PC-3 (cell line): ENCODE measurements around the gene SOAT2. TPM values are rescaled to one million over a fixed set of nuclear protein-coding genes. Genes with fewer than 3 reads are reported as not detected.
"Not testable (repeated sequence)": the region's sequence is repeated elsewhere in the genome, so short reads cannot be mapped to it uniquely, and the experiment has no call there.

ENCODE experiments used
- ATAC-seq: fragments of 200-7000 bp; cut with Tn5 transposase; 2 replicates; pipeline ENCODE4 v1.9.1; 2020; ENCODE audit warnings: mild to moderate bottlenecking, moderate library complexity
- BruUV-seq: library from RNA; stranded (reverse); fragments of 400-500 nt; replicated peaks from 2 replicates; lab custom pipeline; 2021; lab: Mats Ljungman, UMichigan
- CTCF ChIA-PET: fragments of 300-600 bp; sonication (Branson Sonifier 250); formaldehyde crosslinking; loops from one replicate; lab custom pipeline; 2022; ENCODE audit warnings: antibody characterized with exemption; lab: Charles Lee
- POLR2A ChIA-PET: fragments of 300-600 bp; sonication (Branson Sonifier 250); formaldehyde crosslinking; loops from one replicate; lab custom pipeline; 2022; ENCODE audit warnings: antibody characterized with exemption; ENCODE audit not compliant: unreplicated experiment; lab: Charles Lee
- DNase-seq: peaks from one replicate; pipeline ENCODE4 v3.0.0-alpha.2; 2015
- H2AFZ ChIP-seq: fragments of 300-600 bp; sonication (generic); 2 replicates; pipeline ENCODE4 v1.6.0; 2016; ENCODE audit warnings: antibody characterized with exemption, low read length
- H3F3A ChIP-seq: fragments of 300-600 bp; sonication (generic); one replicate; pipeline ENCODE4 v1.6.0; 2017; ENCODE audit warnings: antibody characterized with exemption, low read length, control low read depth, mild to moderate bottlenecking; ENCODE audit not compliant: unreplicated experiment
- H3K27ac ChIP-seq: fragments of 300-600 bp; sonication (generic); 2 replicates; pipeline ENCODE4 v1.5.1; 2016; ENCODE audit warnings: mild to moderate bottlenecking, low read length
- H3K27me3 ChIP-seq: fragments of 300-600 bp; sonication (generic); 2 replicates; pipeline ENCODE4 v1.6.1; 2016; ENCODE audit warnings: low read length, mixed read lengths
- H3K36me3 ChIP-seq: fragments of 300-600 bp; sonication (generic); 2 replicates; pipeline ENCODE4 v1.6.1; 2016; ENCODE audit warnings: low read depth, mixed run types, low read length, mixed read lengths
- H3K4me1 ChIP-seq: fragments of 300-600 bp; sonication (generic); 2 replicates; pipeline ENCODE4 v1.5.1; 2016; ENCODE audit warnings: low read length; ENCODE audit not compliant: insufficient read depth
- H3K4me2 ChIP-seq: fragments of 300-600 bp; sonication (generic); 2 replicates; pipeline ENCODE4 v1.6.0; 2016; ENCODE audit warnings: low read length
- H3K4me3 ChIP-seq: fragments of 300-600 bp; sonication (generic); 2 replicates; pipeline ENCODE4 v1.5.1; 2016; ENCODE audit warnings: mild to moderate bottlenecking, low read length, mixed read lengths
- H3K79me2 ChIP-seq: fragments of 300-600 bp; sonication (generic); 2 replicates; pipeline ENCODE4 v1.6.1; 2017; ENCODE audit warnings: low read length, mixed read lengths
- H3K9ac ChIP-seq: fragments of 300-600 bp; sonication (generic); 2 replicates; pipeline ENCODE4 v1.6.0; 2016; ENCODE audit warnings: mild to moderate bottlenecking, low read length
- H3K9me2 ChIP-seq: fragments of 300-600 bp; sonication (generic); replicated peaks from 2 replicates; pipeline ENCODE4 v1.6.1; 2016; ENCODE audit warnings: mixed run types, low read length, mixed read lengths
- H3K9me3 ChIP-seq: fragments of 300-600 bp; sonication (generic); 2 replicates; pipeline ENCODE4 v1.6.1; 2016; ENCODE audit warnings: low read length, mixed read lengths
- H4K20me1 ChIP-seq: fragments of 300-600 bp; sonication (generic); 2 replicates; pipeline ENCODE4 v1.6.1; 2016; ENCODE audit warnings: low read length, mixed read lengths
- CTCF ChIP-seq: fragments of 300-600 bp; sonication (generic); conservative IDR thresholded peaks from 2 replicates; pipeline ENCODE4 v1.5.1; 2017; ENCODE audit warnings: antibody characterized with exemption, low read depth, mild to moderate bottlenecking, low read length
- EZH2 ChIP-seq: fragments of 300-600 bp; sonication (generic); IDR thresholded peaks from one replicate; pipeline ENCODE4 v1.6.1; 2017; ENCODE audit warnings: antibody characterized with exemption, mild to moderate bottlenecking, low read length; ENCODE audit not compliant: unreplicated experiment
- EZH2phosphoT487 ChIP-seq: fragments of 300-600 bp; sonication (generic); IDR thresholded peaks from 2 replicates; pipeline ENCODE4 v1.6.1; 2018; ENCODE audit warnings: mild to moderate bottlenecking, antibody characterized with exemption, low read length, borderline replicate concordance
- intact Hi-C: fragments of 100-400 bp; cut with micrococcal nuclease; formaldehyde crosslinking; loops from 2 replicates; pipeline ENCODE4 v1.9.0; 2023
- total RNA-seq: library from RNA; depleted of rRNA; stranded (reverse); fragments of >200 nt; gene quantifications from 2 replicates; pipeline ENCODE4 v1.2.3, GENCODE V29; 2014

Gene SOAT2
- total RNA-seq, 1 experiment from 2014 or later: 0.07 TPM

- no peaks in the 10 kb centered on the region for H3K36me3 ChIP-seq
- POLR2A ChIA-PET: no interaction called here
- CTCF ChIA-PET: no interaction called here
- no peaks in the 10 kb centered on the region for H3F3A ChIP-seq
- H3K27me3 ChIP-seq: no peaks in the 10 kb centered on the region
- no peaks in the 10 kb centered on the region for H4K20me1 ChIP-seq
- TF ChIP-seq EZH2 (no peak), EZH2phosphoT487 (no peak)
- no peaks in the 10 kb centered on the region for H3K79me2 ChIP-seq
- no peaks in the 10 kb centered on the region for H3K9me3 ChIP-seq
- ATAC-seq: no peak
- H3K9me2 ChIP-seq: no peaks in the 10 kb centered on the region
- H3K9ac ChIP-seq: no peak overlapping the region
- BruUV-seq: no TSS peak
- DNase-seq: no peak
- H3K4me2 ChIP-seq: no peak overlapping the region
- intact Hi-C loops: no loop called here
- H3K4me1 ChIP-seq: no peaks in the 10 kb centered on the region
- no peak overlapping the region for H3K27ac ChIP-seq
- H3K4me3 ChIP-seq: no peak overlapping the region
- H2AFZ ChIP-seq: no peak overlapping the region
Observed at GRCh38 chr12:53107122-53107521, 3.8 kb downstream of the SOAT2 start.

- BruUV-seq, H3K27ac ChIP-seq, CTCF ChIA-PET, H3K9ac ChIP-seq, intact Hi-C loops, H3K27me3 ChIP-seq, H3K4me2 ChIP-seq, H3K9me2 ChIP-seq, H3F3A ChIP-seq, H3K9me3 ChIP-seq, H3K79me2 ChIP-seq, H3K4me3 ChIP-seq, H3K4me1 ChIP-seq, H4K20me1 ChIP-seq, DNase-seq, H2AFZ ChIP-seq, POLR2A ChIA-PET, ATAC-seq, H3K36me3 ChIP-seq: not testable (repeated sequence)
Observed at GRCh38 chr12:53112431-53112830, 9.1 kb downstream of the SOAT2 start.

- Histone ChIP-seq H3K27me3 (no peaks in the 10 kb centered on the region), H3F3A (no peaks in the 10 kb centered on the region), H3K36me3 (no peaks in the 10 kb centered on the region), H3K9me3 (no peaks in the 10 kb centered on the region), H3K79me2 (no peaks in the 10 kb centered on the region), H3K9me2 (no peaks in the 10 kb centered on the region), H3K4me1 (no peaks in the 10 kb centered on the region), H2AFZ (no peak overlapping the region), H3K27ac (no peak overlapping the region), H3K4me2 (no peak overlapping the region), H3K4me3 (no peak overlapping the region), H3K9ac (no peak overlapping the region), H4K20me1 (no peaks in the 10 kb centered on the region)
- no peak for ATAC-seq
- DNase-seq: no peak
- intact Hi-C loops: no loop called here
- no peak for TF ChIP-seq EZH2
- POLR2A ChIA-PET: no interaction called here
- CTCF ChIA-PET: no interaction called here
- BruUV-seq: no TSS peak
Observed at GRCh38 chr12:53113136-53113705, 9.9 kb downstream of the SOAT2 start.

GRCh38 chr12:53113951-53114350 is 10.7 kb downstream of the SOAT2 start:
- no peak for TF ChIP-seq CTCF
- no peak for TF ChIP-seq EZH2phosphoT487
- no peak for TF ChIP-seq EZH2
- CTCF ChIA-PET: no interaction called here
- no peaks in the 10 kb centered on the region for H3F3A ChIP-seq
- no peaks in the 10 kb centered on the region for H3K27me3 ChIP-seq
- H3K9me3 ChIP-seq: no peaks in the 10 kb centered on the region
- H3K9me2 ChIP-seq: no peaks in the 10 kb centered on the region
- BruUV-seq: no TSS peak
- no peaks in the 10 kb centered on the region for H3K36me3 ChIP-seq
- DNase-seq (no peak), ATAC-seq (no peak)
- no peak overlapping the region for H3K27ac ChIP-seq
- intact Hi-C loops: no loop called here
- POLR2A ChIA-PET: no interaction called here
- no peaks in the 10 kb centered on the region for H4K20me1 ChIP-seq
- H3K4me2 ChIP-seq: no peak overlapping the region
- no peaks in the 10 kb centered on the region for H3K79me2 ChIP-seq
- no peaks in the 10 kb centered on the region for H3K4me1 ChIP-seq
- H3K9ac ChIP-seq: no peak overlapping the region
- H2AFZ ChIP-seq: no peak overlapping the region
- no peak overlapping the region for H3K4me3 ChIP-seq
